Cardiac muscle cell (in vitro differentiated cells and primary cell): ENCODE data around the gene PHF23. TPM values are rescaled to one million over a fixed set of nuclear protein-coding genes. Genes with fewer than 3 reads are reported as not detected.

Experiments
- DNase-seq, 2 donors: peaks; one replicate each; pipeline versions ENCODE4 v3.0.0 to v3.0.0-alpha.2; 2010 to 2017; ENCODE audit warnings: low read depth in 1 of 2, low spot score in 1 of 2
- H3K27ac ChIP-seq: fragments of 200-600 bp; sonication (generic); 2 replicates; pipeline ENCODE4 v1.5.1; 2016
- H3K27me3 ChIP-seq: fragments of 200-600 bp; sonication (generic); 2 replicates; pipeline ENCODE4 v1.6.0; 2016; ENCODE audit warnings: control low read depth
- H3K36me3 ChIP-seq: fragments of 200-600 bp; sonication (generic); 2 replicates; pipeline ENCODE4 v1.5.1; 2016; ENCODE audit warnings: control low read depth
- H3K4me1 ChIP-seq: fragments of 200-600 bp; sonication (generic); 2 replicates; pipeline ENCODE4 v1.8.1; 2017; ENCODE audit warnings: low read depth, mild to moderate bottlenecking, mixed run types
- H3K4me3 ChIP-seq: fragments of 200-600 bp; sonication (generic); 2 replicates; pipeline ENCODE4 v1.5.1; 2016; ENCODE audit warnings: mild to moderate bottlenecking
- H3K9me3 ChIP-seq: fragments of 200-600 bp; sonication (generic); 2 replicates; pipeline ENCODE4 v1.5.1; 2017; ENCODE audit warnings: low read depth, mild to moderate bottlenecking, control low read depth
- polyA plus RNA-seq: library from polyadenylated mRNA; unstranded; fragments of >200 nt; fragmentation: Nextera tagmentation; extraction: Ambion mirVana; gene quantifications from 2 replicates; pipeline ENCODE4 v1.2.1, GENCODE V29; 2016
- total RNA-seq: library from RNA; depleted of rRNA; stranded (reverse); fragments of >200 nt; gene quantifications from 2 replicates; pipeline ENCODE4 v1.2.3, GENCODE V29; 2016
- TF ChIP-seq, protein P1 (sequence below): IDR thresholded peaks from 2 replicates; pipeline ENCODE4 v1.5.1; 2012; ENCODE audit warnings: low read depth, mild to moderate bottlenecking, low read length

The PHF23 gene
- total and polyA plus RNA-seq, 2 experiments from 2014 or later: 57.7 to 65.0 TPM

DNA sequence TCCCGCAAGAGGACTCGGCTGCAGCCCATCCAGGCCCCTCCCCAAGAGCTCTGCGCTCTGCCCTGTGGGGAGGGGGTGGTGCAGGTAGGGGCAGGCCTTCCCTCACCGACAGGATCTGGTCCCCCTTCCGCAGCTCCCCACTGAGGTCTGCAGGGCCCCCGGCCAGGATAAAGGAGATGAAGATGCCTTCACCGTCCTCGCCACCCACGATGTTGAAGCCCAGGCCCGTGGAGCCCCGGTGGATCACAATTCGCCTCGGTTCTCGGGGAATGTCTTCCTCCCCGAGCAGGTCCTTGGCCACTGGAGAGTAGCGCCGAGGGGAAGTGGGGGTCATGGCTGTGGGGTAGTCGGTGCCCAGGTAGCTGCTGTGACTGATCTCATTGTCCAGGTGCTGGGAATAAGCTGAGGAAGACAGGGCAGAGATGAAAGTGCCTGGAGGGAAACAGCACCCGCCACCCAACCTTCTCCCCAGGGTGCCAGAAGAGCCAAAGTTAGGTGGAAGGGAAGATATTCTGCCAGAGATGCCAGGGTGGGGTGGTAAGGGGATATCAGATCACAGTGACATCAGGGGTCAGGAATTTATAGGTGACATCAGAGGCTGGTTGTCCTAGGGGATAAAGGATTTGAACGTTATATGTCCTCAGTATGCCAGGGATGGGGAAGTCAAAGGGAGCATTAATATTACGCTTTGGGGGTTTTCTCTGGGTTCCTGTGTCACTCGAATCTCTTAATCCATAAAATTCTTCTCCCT, 42.4 kb downstream of the PHF23 start:
- no peak overlapping the region for H3K4me3 ChIP-seq
- H3K27ac ChIP-seq: no peak overlapping the region
- DNase-seq: no peak
- peaks cover 24% of the 10 kb centered on the region for H3K36me3 ChIP-seq
- no peaks in the 10 kb centered on the region for H3K9me3 ChIP-seq
- TF ChIP-seq, protein P1, sequence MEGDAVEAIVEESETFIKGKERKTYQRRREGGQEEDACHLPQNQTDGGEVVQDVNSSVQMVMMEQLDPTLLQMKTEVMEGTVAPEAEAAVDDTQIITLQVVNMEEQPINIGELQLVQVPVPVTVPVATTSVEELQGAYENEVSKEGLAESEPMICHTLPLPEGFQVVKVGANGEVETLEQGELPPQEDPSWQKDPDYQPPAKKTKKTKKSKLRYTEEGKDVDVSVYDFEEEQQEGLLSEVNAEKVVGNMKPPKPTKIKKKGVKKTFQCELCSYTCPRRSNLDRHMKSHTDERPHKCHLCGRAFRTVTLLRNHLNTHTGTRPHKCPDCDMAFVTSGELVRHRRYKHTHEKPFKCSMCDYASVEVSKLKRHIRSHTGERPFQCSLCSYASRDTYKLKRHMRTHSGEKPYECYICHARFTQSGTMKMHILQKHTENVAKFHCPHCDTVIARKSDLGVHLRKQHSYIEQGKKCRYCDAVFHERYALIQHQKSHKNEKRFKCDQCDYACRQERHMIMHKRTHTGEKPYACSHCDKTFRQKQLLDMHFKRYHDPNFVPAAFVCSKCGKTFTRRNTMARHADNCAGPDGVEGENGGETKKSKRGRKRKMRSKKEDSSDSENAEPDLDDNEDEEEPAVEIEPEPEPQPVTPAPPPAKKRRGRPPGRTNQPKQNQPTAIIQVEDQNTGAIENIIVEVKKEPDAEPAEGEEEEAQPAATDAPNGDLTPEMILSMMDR: no peak
- no peaks in the 10 kb centered on the region for H3K27me3 ChIP-seq
- H3K4me1 ChIP-seq: no peaks in the 10 kb centered on the region

DNA sequence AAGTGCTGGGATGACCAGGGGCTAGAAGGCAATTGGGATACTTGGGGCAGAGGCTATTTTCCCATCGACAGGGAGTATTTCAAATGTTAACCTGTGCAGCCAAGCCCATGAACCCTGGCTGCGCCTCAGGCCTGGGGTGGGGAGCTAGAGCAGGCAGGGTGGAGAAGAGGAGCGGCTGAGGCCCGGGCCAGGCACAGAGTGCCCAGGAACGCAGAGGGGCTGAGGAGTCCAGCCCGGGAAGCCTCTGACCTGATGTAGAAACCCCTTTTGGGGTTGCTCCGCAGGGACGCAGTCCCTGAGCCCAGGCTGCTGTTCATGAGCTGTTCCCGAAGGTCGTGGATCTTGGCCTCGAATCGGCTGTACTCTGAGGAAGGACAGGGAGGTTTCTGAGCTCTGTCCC, 43.3 kb downstream of the PHF23 start:
- no peak overlapping the region for H3K27ac ChIP-seq
- H3K4me1 ChIP-seq: peaks cover 4% of the 10 kb centered on the region
- no peak overlapping the region for H3K4me3 ChIP-seq
- TF ChIP-seq, protein P1: no peak
- H3K9me3 ChIP-seq: no peaks in the 10 kb centered on the region
- DNase-seq: no peak
- peaks cover 16% of the 10 kb centered on the region for H3K36me3 ChIP-seq
- no peaks in the 10 kb centered on the region for H3K27me3 ChIP-seq

DNA sequence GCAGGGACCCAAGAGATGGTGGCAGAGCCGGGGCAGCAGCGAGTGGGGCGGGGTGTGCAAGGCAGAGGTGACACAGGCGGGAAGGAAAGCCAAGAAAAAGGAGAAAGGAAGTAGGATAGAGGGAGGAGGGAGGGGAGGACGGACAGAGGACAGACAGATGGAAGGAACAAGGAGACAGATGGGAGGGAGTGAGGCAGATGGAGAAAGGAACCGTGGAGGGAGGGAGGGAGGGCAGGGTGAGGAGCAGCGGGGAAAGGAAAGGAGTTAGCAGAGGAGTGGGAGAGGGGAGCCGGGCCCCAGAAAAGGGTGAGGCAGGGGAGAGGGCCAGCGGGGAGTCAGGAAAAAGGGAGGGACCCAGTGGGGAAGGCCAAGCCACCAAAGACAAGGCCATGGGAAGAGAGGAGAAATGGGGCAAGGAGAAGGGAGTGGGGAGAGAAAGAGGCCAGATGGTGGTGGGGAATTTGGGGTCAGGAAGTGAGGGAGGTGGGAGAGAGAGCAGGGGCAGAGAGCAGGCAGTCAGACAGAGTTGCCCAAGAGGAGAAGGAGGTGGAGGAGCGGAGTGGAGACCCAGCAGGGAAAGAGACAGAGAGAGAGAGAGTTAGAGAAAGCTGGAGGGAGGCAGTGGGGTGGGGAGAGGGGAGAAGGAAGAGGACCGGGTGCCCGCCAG, 46.9 kb downstream of the PHF23 start:
- no peak overlapping the region for H3K27ac ChIP-seq
- H3K9me3 ChIP-seq: no peaks in the 10 kb centered on the region
- TF ChIP-seq, protein P1: no peak
- H3K4me1 ChIP-seq: peaks cover 5% of the 10 kb centered on the region
- H3K27me3 ChIP-seq: no peaks in the 10 kb centered on the region
- no peak for DNase-seq
- H3K36me3 ChIP-seq: peaks cover 18% of the 10 kb centered on the region
- H3K4me3 ChIP-seq: no peak overlapping the region

DNA sequence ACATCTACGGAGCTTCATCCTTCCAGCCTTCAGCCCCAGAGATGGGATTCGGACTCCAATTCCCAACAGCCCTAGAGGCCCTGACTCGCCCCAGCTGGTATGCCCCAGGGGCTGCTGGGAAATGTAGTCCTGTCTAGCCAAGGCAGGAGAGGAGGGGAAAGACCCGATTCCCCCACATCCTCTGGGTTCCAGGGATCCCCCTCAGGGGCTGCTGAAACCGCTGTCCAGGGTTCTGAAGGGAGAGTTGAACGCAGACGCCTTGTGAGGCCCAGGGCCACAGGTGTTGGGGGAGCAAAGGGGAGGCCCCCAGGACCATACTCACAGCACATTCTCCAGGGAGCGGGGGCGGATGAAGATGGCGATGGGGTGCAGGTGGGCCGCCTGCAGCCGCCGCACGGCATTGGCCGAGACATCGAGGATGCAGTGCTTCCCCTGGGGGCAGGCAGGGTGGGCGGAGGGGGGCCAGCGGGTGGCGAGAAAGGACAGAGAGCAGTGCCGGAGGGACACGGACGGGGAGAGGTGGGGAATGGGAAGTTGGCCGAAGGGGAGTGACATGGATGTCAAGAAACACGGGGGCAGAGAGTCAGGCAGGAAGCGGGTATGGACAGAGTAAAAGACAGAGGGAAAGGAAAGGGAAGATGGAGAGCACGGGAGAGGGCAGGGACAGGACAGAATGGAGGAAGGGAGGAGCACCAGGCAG, 47.5 kb downstream of the PHF23 start:
- Histone ChIP-seq H3K4me3 (no peak overlapping the region), H3K27me3 (no peaks in the 10 kb centered on the region), H3K36me3 (peaks cover 18% of the 10 kb centered on the region), H3K9me3 (no peaks in the 10 kb centered on the region), H3K4me1 (peaks cover 5% of the 10 kb centered on the region), H3K27ac (peak overlapping the region; percentile 84)
- TF ChIP-seq, protein P1: no peak
- DNase-seq: peak; percentile 40 to 69

DNA sequence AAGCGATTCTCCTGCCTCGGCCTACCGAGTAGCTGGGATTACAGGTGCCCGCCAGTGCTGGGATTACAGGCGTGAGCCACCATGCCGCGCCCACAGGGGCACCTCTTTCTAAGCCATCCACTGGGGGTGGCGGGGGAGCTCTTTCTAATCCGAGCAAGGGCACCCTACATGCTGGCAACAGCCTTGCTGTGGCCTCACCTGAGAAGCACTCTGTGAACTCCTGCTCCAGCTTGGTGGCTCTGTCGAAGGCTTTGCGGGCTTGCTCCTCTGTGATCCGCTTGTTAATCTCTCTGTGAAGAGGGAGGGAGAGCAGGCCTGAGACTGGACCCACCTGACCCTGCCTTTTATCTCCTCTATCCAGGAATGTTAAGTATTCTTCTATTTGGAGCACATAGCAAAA, 48.2 kb downstream of the PHF23 start:
- peaks cover 14% of the 10 kb centered on the region for H3K36me3 ChIP-seq
- TF ChIP-seq, protein P1: no peak
- DNase-seq: no peak
- peak overlapping the region; percentile 84 for H3K27ac ChIP-seq
- H3K9me3 ChIP-seq: no peaks in the 10 kb centered on the region
- no peaks in the 10 kb centered on the region for H3K27me3 ChIP-seq
- H3K4me1 ChIP-seq: peaks cover 5% of the 10 kb centered on the region
- H3K4me3 ChIP-seq: no peak overlapping the region
